ENCODE measurements around the gene CUZD1. TPM values are rescaled to one million over a fixed set of nuclear protein-coding genes. Genes with fewer than 3 reads are reported as not detected.

Gene CUZD1
- total and polyA plus RNA-seq, 2 of the 4 experiments (the other 2 are of a cell fraction) = 0.36 to 0.67 TPM

- Histone ChIP-seq H4K8ac (ENCODE audit: low read depth in 2 of 2, low read length in 2 of 2) (no peak overlapping the region), H3K4me1 (ENCODE audit: control insufficient read depth, insufficient read depth, low read length) (peaks cover 30% of the 10 kb centered on the region), H3K18ac (ENCODE audit: low read depth, low read length) (peak overlapping the region; percentile 16; the same call in 1 of the 2 replicates), H3K23ac (ENCODE audit: low read depth, low read length) (0 out of 2 replicates have a peak overlapping the region, but pooled peaks have one; percentile 8), H3K14ac (replicated peaks; ENCODE audit: low read depth, low read length) (no peak overlapping the region), H3K4ac (ENCODE audit: low read depth, low read length) (peak overlapping the region; percentile 21), H3K9me1 (ENCODE audit: insufficient read depth, low read length) (peaks cover 19% of the 10 kb centered on the region), H2AK9ac (replicated peaks; ENCODE audit: low read depth, low read length, poor library complexity) (no peak overlapping the region), H3K36me3 (ENCODE audit: control insufficient read depth, insufficient read depth, low read length) (no peaks in the 10 kb centered on the region), H2BK5ac (ENCODE audit: low read depth, low read length, poor library complexity, severe bottlenecking) (peak overlapping the region; percentile 14), H3K79me1 (ENCODE audit: low read depth in 1 of 2, low read length in 2 of 2) (peaks cover 6 to 34% of the 10 kb centered on the region in 2 experiments), H3K56ac (ENCODE audit: extremely low read depth, insufficient read depth, low read length) (no peak overlapping the region), H4K5ac (ENCODE audit: low read depth, low read length) (no peak overlapping the region), H4K91ac (ENCODE audit: insufficient read depth, low read depth, low read length) (peak overlapping the region; percentile 64), H2BK120ac (ENCODE audit: low read depth, low read length) (peak overlapping the region; percentile 31; the same call in 1 of the 2 replicates), H3K4me2 (ENCODE audit: low read depth, low read length) (peak overlapping the region; percentile 26; the same call in 1 of the 2 replicates), H3K9me3 (ENCODE audit: control insufficient read depth, insufficient read depth, low read length) (no peaks in the 10 kb centered on the region), H3K27me3 (ENCODE audit: control insufficient read depth, insufficient read depth, low read length) (no peaks in the 10 kb centered on the region), H3K4me3 (ENCODE audit: insufficient read depth, low read depth, low read length) (no peak overlapping the region), H2AFZ (replicated peaks; ENCODE audit: low read length, poor library complexity) (no peak overlapping the region), H2BK20ac (ENCODE audit: low read depth, low read length) (no peak overlapping the region), H4K20me1 (ENCODE audit: insufficient read depth, low read length) (no peaks in the 10 kb centered on the region), H2BK15ac (ENCODE audit: low read depth, low read length) (no peak overlapping the region), H2AK5ac (ENCODE audit: low read depth, low read length) (no peak overlapping the region), H3K9ac (ENCODE audit: low read depth, low read length) (no peak overlapping the region), H3K27ac (ENCODE audit: insufficient read depth, low read length) (no peak overlapping the region)
- DNase-seq (peak; percentile 64), ATAC-seq (ENCODE audit: low read depth) (no peak)
- TF ChIP-seq CHD1 (IDR thresholded peaks at IDR 0.05; ENCODE audit: low read depth, low read length) (no peak), CEBPB (IDR thresholded peaks at IDR 0.05; ENCODE audit: low read depth, low read length) (peak; percentile 9; the same call in 1 of the 2 replicates), RCOR1 (IDR thresholded peaks at IDR 0.05; ENCODE audit: insufficient replicate concordance, low read length) (no peak), USF2 (IDR thresholded peaks at IDR 0.05; ENCODE audit: low read depth, low read length) (no peak)
- POLR2A ChIA-PET (ENCODE audit: unreplicated experiment) = interaction anchor here (0.7 kb wide), 1 partner anchor 9 kb away, joined by 3 read pairs; no protein-coding TSS in a partner anchor
- CTCF ChIA-PET = interaction anchor here (0.6 kb wide), 2 partner anchors 129 to 285 kb away, joined by 3 to 7 read pairs; partner anchors contain the start of gene PSTK
- 60% methylated on average over 3 of the region's 5 CpGs; no CpG with 5 or more reads in 1 of the 2 experiments for WGBS, 2 experiments (ENCODE audit: extremely low coverage in 2 of 2, insufficient read length in 1 of 2)
- BruUV-seq (replicated peaks) = no TSS peak
- in situ Hi-C loops (cut with MboI; ENCODE audit: low sequenced_read_pairs) = loop anchor here (25.0 kb wide), 2 partner anchors 311 to 689 kb away; partner anchors contain the start of gene BUB3
- intact Hi-C loops (cut with micrococcal nuclease) = loop anchor here (5.0 to 10.0 kb wide), 2 partner anchors 101 to 304 kb away; partner anchors contain the start of genes BUB3 and C10orf88
- dilution Hi-C loops (cut with HindIII; ENCODE audit: low sequenced_read_pairs, unreplicated experiment) = no loop called here
These were observed 5.3 kb upstream of the CUZD1 start for GRCh38 chr10:122850705-122851640.
